K562 (cell line): ENCODE results near the gene CALY. TPM values are rescaled to one million over a fixed set of nuclear protein-coding genes. Genes with fewer than 3 reads are reported as not detected.

ENCODE experiments used
- ATAC-seq: fragments of 200-7000 bp; cut with Tn5 transposase; 3 replicates; pipeline ENCODE4 v1.9.1; 2020; ENCODE audit warnings: moderate library complexity
- BruUV-seq: library from RNA; stranded (reverse); fragments of 400-500 nt; replicated peaks from 2 replicates; lab custom pipeline; 2021; lab: Mats Ljungman, UMichigan
- CTCF ChIA-PET: fragments of 300-600 bp; formaldehyde crosslinking; extraction: SDS; loops from one replicate; lab custom pipeline; 2021; ENCODE audit warnings: low intra/inter-chr PET ratio; lab: Yijun Ruan, JAX
- POLR2A ChIA-PET: fragments of 300-600, 350-650 bp; sonication (Branson Sonifier 250); formaldehyde crosslinking; extraction: SDS; loops from one replicate; lab custom pipeline; 2021; ENCODE audit warnings: antibody characterized with exemption, inconsistent platforms; lab: Yijun Ruan, JAX
- DNase-seq, 4 experiments: peaks; one replicate each; pipeline versions ENCODE4 v3.0.0 to v3.0.0-alpha.2; 2011 to 2018; ENCODE audit warnings: low spot score in 3 of 4, mixed read lengths in 3 of 4; ENCODE audit errors: extremely low read depth in 1 of 4
- FAIRE-seq: peaks from 2 replicates; lab custom pipeline; 2011; peaks lifted over from hg19 to GRCh38; lab: Jason Lieb, UNC
- H2AFZ ChIP-seq: 2 replicates; pipeline ENCODE4 v1.6.0; 2011; ENCODE audit warnings: low read depth, low read length, control low read depth, inconsistent platforms
- H3K27ac ChIP-seq: fragments of 200-600 bp; 3 replicates; pipeline ENCODE4 v1.8.0; 2011; ENCODE audit warnings: low read depth, mild to moderate bottlenecking, control low read depth, inconsistent platforms, low read length, moderate library complexity, mixed read lengths; ENCODE audit errors: extremely low read depth
- H3K27me3 ChIP-seq, 2 experiments: fragments of 300-600 bp in 1 of 2; 2 replicates in 1 of 2; 3 replicates in 1 of 2; pipeline versions ENCODE4 v1.6.0 to v1.8.0; 2011; ENCODE audit warnings: inconsistent platforms in 2 of 2, low read length in 2 of 2, mild to moderate bottlenecking in 1 of 2, mixed read lengths in 1 of 2, moderate library complexity in 1 of 2; ENCODE audit not compliant: control insufficient read depth in 2 of 2, insufficient read depth in 2 of 2
- H3K36me3 ChIP-seq: fragments of 300-600 bp; 3 replicates; pipeline ENCODE4 v1.8.0; 2011; ENCODE audit warnings: mild to moderate bottlenecking, low read length, inconsistent platforms; ENCODE audit not compliant: control insufficient read depth, insufficient read depth
- H3K4me1 ChIP-seq, 2 experiments: fragments of 200-600 bp in 1 of 2; replicated peaks in 1 of 2; 2 replicates in 1 of 2; 3 replicates in 1 of 2; pipeline versions ENCODE4 v1.5.1 to v1.8.0; 2011; ENCODE audit warnings: inconsistent platforms in 2 of 2, low read length in 2 of 2, mild to moderate bottlenecking in 1 of 2, mixed read lengths in 1 of 2, moderate library complexity in 1 of 2; ENCODE audit not compliant: control insufficient read depth in 2 of 2, insufficient read depth in 2 of 2
- H3K4me2 ChIP-seq: 2 replicates; pipeline ENCODE4 v1.6.1; 2011; ENCODE audit warnings: low read length, control low read depth, inconsistent platforms, mixed read lengths; ENCODE audit not compliant: insufficient read depth
- H3K4me3 ChIP-seq: fragments of 200-600 bp; sonication (generic), shearing (Covaris generic); 2 replicates; pipeline ENCODE4 v1.5.1; 2016; ENCODE audit warnings: control low read depth, inconsistent platforms
- H3K79me2 ChIP-seq: fragments of 200-600 bp; 3 replicates; pipeline ENCODE4 v1.8.0; 2011; ENCODE audit warnings: low read length, inconsistent platforms; ENCODE audit not compliant: control insufficient read depth, insufficient read depth
- H3K9ac ChIP-seq, 2 experiments: 2 replicates each; pipeline versions ENCODE4 v1.6.0 to v1.6.1; 2011; ENCODE audit warnings: low read depth in 2 of 2, low read length in 2 of 2, control low read depth in 1 of 2, inconsistent platforms in 1 of 2, mild to moderate bottlenecking in 1 of 2, mixed read lengths in 1 of 2; ENCODE audit not compliant: insufficient read depth in 1 of 2
- H3K9me1 ChIP-seq: one replicate; pipeline ENCODE4 v1.6.0; 2011; ENCODE audit warnings: inconsistent platforms, mild to moderate bottlenecking, low read length, moderate library complexity; ENCODE audit not compliant: control insufficient read depth, insufficient read depth
- H3K9me3 ChIP-seq: replicated peaks from 2 replicates; pipeline ENCODE4 v1.5.1; 2011; ENCODE audit warnings: low read depth, low read length, inconsistent platforms; ENCODE audit not compliant: control insufficient read depth, insufficient read depth
- H4K20me1 ChIP-seq: replicated peaks from 2 replicates; pipeline ENCODE4 v1.6.1; 2011; ENCODE audit warnings: low read length, inconsistent platforms, mixed read lengths; ENCODE audit not compliant: control insufficient read depth, insufficient read depth
- ARID4B ChIP-seq: sonication (generic); formaldehyde crosslinking; IDR thresholded peaks from 2 replicates; pipeline ENCODE4 v1.8.0; 2022; ENCODE audit warnings: mild to moderate bottlenecking, missing genetic modification reagents
- BRF2 ChIP-seq: IDR thresholded peaks from 3 replicates; pipeline ENCODE4 v1.6.1; 2011; ENCODE audit warnings: borderline replicate concordance, mild to moderate bottlenecking; ENCODE audit not compliant: insufficient read length, insufficient read depth
- CREB1 ChIP-seq, 2 experiments: sonication (generic) in 1 of 2; formaldehyde crosslinking in 1 of 2; IDR thresholded peaks; 2 replicates each; pipeline versions ENCODE4 v1.6.1 to v1.8.0; 2012 to 2022; ENCODE audit warnings: inconsistent platforms in 1 of 2, mild to moderate bottlenecking in 1 of 2, missing genetic modification reagents in 1 of 2, moderate library complexity in 1 of 2
- ETV5 ChIP-seq: sonication (generic); formaldehyde crosslinking; IDR thresholded peaks from 2 replicates; pipeline ENCODE4 v1.4.0; 2020; ENCODE audit warnings: low read depth, mild to moderate bottlenecking, missing genetic modification reagents
- HMG20B ChIP-seq: fragments of 250-450 bp; sonication (Bioruptor Pico); IDR thresholded peaks from 2 replicates; pipeline ENCODE4 v1.5.0; 2021; ENCODE audit warnings: mild to moderate bottlenecking
- HNRNPLL ChIP-seq: fragments of 200-400 bp; formaldehyde crosslinking; IDR thresholded peaks from 2 replicates; pipeline ENCODE4 v1.6.1; 2017; ENCODE audit warnings: low read length, low read depth, mild to moderate bottlenecking; ENCODE audit not compliant: poor library complexity, severe bottlenecking
- KDM5B ChIP-seq: fragments of 200-600 bp; sonication (generic); IDR thresholded peaks from 2 replicates; pipeline ENCODE4 v1.6.1; 2012; ENCODE audit warnings: low read depth, mild to moderate bottlenecking, moderate library complexity, low read length, control low read depth, inconsistent platforms; ENCODE audit not compliant: insufficient replicate concordance
- MNT ChIP-seq, 2 experiments: fragments of 450-650 bp; conservative IDR thresholded peaks; 2 replicates each; pipeline ENCODE4 v1.6.1; 2017; ENCODE audit warnings: mild to moderate bottlenecking in 2 of 2, moderate library complexity in 2 of 2
- PHF8 ChIP-seq: fragments of 200-600 bp; sonication (generic); IDR thresholded peaks from 2 replicates; pipeline ENCODE4 v1.6.1; 2012; ENCODE audit warnings: mixed run types, mild to moderate bottlenecking, inconsistent platforms, low read length, moderate library complexity, borderline replicate concordance
- SMARCE1 ChIP-seq: fragments of 450-650 bp; IDR thresholded peaks from 2 replicates; pipeline ENCODE4 v1.7.1; 2016; ENCODE audit warnings: mild to moderate bottlenecking
- SPI1 ChIP-seq: IDR thresholded peaks from 2 replicates; pipeline ENCODE4 v1.6.1; 2011; ENCODE audit warnings: low read depth, low read length, control low read depth, borderline replicate concordance
- ZNF263 ChIP-seq: sonication (generic); formaldehyde crosslinking; IDR thresholded peaks from 2 replicates; pipeline ENCODE4 v1.8.0; 2022; ENCODE audit warnings: mild to moderate bottlenecking, missing genetic modification reagents, borderline replicate concordance
- WGBS: fragments of 100-300 bp; shearing (Covaris generic); methylation state at CpG from one replicate; pipeline ENCODE4 v1.1.6; 2016; ENCODE audit warnings: low coverage, mixed read lengths; ENCODE audit not compliant: insufficient coverage; ENCODE audit errors: missing lambda C conversion rate; 5-methylcytosine and 5-hydroxymethylcytosine counted together
- in situ Hi-C: fragments of 300-500 bp; cut with MboI; formaldehyde crosslinking; loops from 4 replicates; pipeline ENCODE4 v1.15.0; 2018; ENCODE audit warnings: inconsistent platforms, mixed read lengths
- intact Hi-C: fragments of 100-400 bp; cut with micrococcal nuclease; formaldehyde crosslinking; loops from 2 replicates; pipeline ENCODE4 v1.14.2; 2022
- polyA plus RNA-seq, 8 experiments: library from polyadenylated mRNA; depleted of rRNA in 4 of 8; stranded (reverse) in 5 of 8; unstranded in 3 of 8; fragments of >200 nt; fragmentation: Nextera tagmentation in 2 of 8; fragmentation: Illumina TruSeq in 1 of 8; extraction: Ambion mirVana in 2 of 8; extraction: Trizol in 1 of 8; gene quantifications; 2 replicates each; pipeline versions ENCODE4 v1.2.1 to v1.2.3, GENCODE V29; 2011 to 2014; ENCODE audit warnings: inconsistent platforms in 1 of 8, missing spikeins in 1 of 8
- total RNA-seq, 7 experiments: library from RNA; depleted of rRNA in 6 of 7; stranded (reverse); fragments of >200 nt in 6 of 7; fragmentation: Illumina TruSeq in 2 of 7; extraction: Trizol in 2 of 7; gene quantifications; 2 replicates each; pipeline versions ENCODE4 v1.2.1 to v1.2.3, GENCODE V29; 2011 to 2021; ENCODE audit warnings: low replicate concordance in 1 of 7

CALY gene
- total and polyA plus RNA-seq, 9 of the 15 experiments (the other 6 are each of a cell fraction or from before 2014, with no cell fraction given) = not detected

DNA sequence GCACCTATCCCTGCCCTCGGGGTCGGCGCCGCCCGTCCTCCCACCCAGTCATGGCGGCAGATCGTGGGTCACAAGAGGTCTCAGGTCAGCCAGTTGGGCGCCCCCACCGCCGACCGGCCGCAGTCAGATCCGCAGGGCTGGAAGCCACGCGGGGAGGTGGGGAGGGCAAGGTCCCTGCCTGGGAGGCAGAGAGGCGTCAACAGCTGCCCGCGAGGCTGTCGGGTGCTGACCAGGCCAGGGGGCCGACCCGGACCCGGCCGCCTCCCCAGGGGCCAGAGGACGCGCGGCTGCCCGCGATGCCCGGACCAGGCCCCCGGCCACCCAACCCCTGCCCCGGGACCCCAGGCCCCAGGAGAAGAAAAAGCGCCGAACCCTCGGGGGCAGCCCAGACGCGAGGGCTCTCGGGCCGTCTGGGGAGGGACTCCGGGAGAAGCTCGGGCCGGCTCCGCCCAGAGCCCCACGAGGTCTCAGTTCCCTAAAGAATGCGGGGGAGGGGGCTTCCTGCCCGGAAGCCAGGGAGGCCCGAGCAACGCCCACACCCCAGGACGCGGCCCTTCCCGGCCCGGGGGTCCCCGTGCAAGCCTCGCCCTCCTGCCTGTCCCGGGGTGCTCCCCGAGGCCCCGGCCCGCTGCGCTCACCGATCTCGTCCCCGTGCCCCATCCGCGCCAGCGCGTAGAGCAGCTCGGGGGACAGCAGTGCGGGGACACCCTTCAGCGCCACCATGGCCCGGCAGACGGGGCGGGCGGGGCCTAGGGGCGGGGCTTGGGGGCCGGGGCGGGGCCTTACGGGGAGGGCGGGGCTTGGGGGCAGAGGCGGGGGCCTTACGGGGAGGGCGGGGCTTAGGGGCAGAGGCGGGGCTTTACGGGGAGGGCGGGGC lies 20.8 kb upstream of the CALY start, which contains the start of gene FUOM:
TSS of gene FUOM (minus strand) at position 735 of the 877 bp plus-strand sequence. CDS start at position 723, 12 bp downstream.
- H3K27ac ChIP-seq = peak within 1 kb of the TSS; percentile 81
- TF ChIP-seq HMG20B (CRISPR knock-in tag) (no peak), KDM5B (peak; percentile 40), ARID4B (peak; percentile 50), SPI1 (peak; percentile 35; the same call in 1 of the 2 replicates), HNRNPLL (no peak), CREB1 (IDR thresholded peaks at IDR 0.05) (no peak), CREB1 (CRISPR knock-in tag; IDR thresholded peaks at IDR 0.05) (0 out of 2 replicates have a peak, but pooled peaks have one; percentile 28), BRF2 (no peak), ETV5 (CRISPR knock-in tag) (peak; percentile 51; the same call in 1 of the 2 replicates), ZNF263 (CRISPR knock-in tag) (0 out of 2 replicates have a peak, but pooled peaks have one; percentile 33), PHF8 (peak; percentile 74; the same call in 1 of the 2 replicates), SMARCE1 (no peak), MNT (conservative IDR thresholded peaks at IDR 0.05) (peak; percentile 39 to 77; a peak in 2 of 4 replicates)

More for the DNA sequence above, 20.8 kb upstream of the CALY start, which contains the start of gene FUOM:
- peak; percentile 73 to 95 (median 86) for DNase-seq
- BruUV-seq = no TSS peak
- WGBS = 0% methylated on average over 4 of the region's 83 CpGs
- no peak for FAIRE-seq
- CTCF ChIA-PET = no interaction called here
- peaks cover 15 to 61% of the 10 kb centered on the region in 2 experiments for H3K4me1 ChIP-seq
- no peaks in the 10 kb centered on the region for H3K9me3 ChIP-seq
- H3K4me2 ChIP-seq = peak within 1 kb of the TSS; percentile 74
- H3K9me1 ChIP-seq = no peaks in the 10 kb centered on the region
- peak within 1 kb of the TSS; percentile 66 for H3K4me3 ChIP-seq
- H2AFZ ChIP-seq = peak within 1 kb of the TSS; percentile 79
- POLR2A ChIA-PET = no interaction called here
- in situ Hi-C loops (no loop called here), intact Hi-C loops (loop anchor here (5.0 kb wide), 1 partner anchor 35 kb away; the partner anchor contains the start of gene MTG1)
- H3K79me2 ChIP-seq = peaks cover 12% of the 10 kb centered on the region
- H4K20me1 ChIP-seq = no peaks in the 10 kb centered on the region
- ATAC-seq = peak; percentile 83
- H3K27me3 ChIP-seq = no peaks in the 10 kb centered on the region
- H3K36me3 ChIP-seq = peaks cover 21% of the 10 kb centered on the region; the same call in 1 of the 3 replicates
- peak within 1 kb of the TSS; percentile 74 to 91 for H3K9ac ChIP-seq
